K562 (cell line): ENCODE measurements around the gene DNAH8. TPM values are rescaled to one million over a fixed set of nuclear protein-coding genes. Genes with fewer than 3 reads are reported as not detected.

Experiments
- ATAC-seq: fragments of 200-7000 bp; cut with Tn5 transposase; 3 replicates; pipeline ENCODE4 v1.9.1; 2020; ENCODE audit warnings: moderate library complexity
- BruUV-seq: library from RNA; stranded (reverse); fragments of 400-500 nt; replicated peaks from 2 replicates; lab custom pipeline; 2021; lab: Mats Ljungman, UMichigan
- CTCF ChIA-PET: fragments of 300-600 bp; formaldehyde crosslinking; extraction: SDS; loops from one replicate; lab custom pipeline; 2021; ENCODE audit warnings: low intra/inter-chr PET ratio; lab: Yijun Ruan, JAX
- POLR2A ChIA-PET: fragments of 300-600, 350-650 bp; sonication (Branson Sonifier 250); formaldehyde crosslinking; extraction: SDS; loops from one replicate; lab custom pipeline; 2021; ENCODE audit warnings: antibody characterized with exemption, inconsistent platforms; lab: Yijun Ruan, JAX
- DNase-seq, 4 experiments: peaks; one replicate each; pipeline versions ENCODE4 v3.0.0 to v3.0.0-alpha.2; 2011 to 2018; ENCODE audit warnings: low spot score in 3 of 4, mixed read lengths in 3 of 4; ENCODE audit errors: extremely low read depth in 1 of 4
- FAIRE-seq: peaks from 2 replicates; lab custom pipeline; 2011; peaks lifted over from hg19 to GRCh38; lab: Jason Lieb, UNC
- H2AFZ ChIP-seq: 2 replicates; pipeline ENCODE4 v1.6.0; 2011; ENCODE audit warnings: low read depth, low read length, control low read depth, inconsistent platforms
- H3K27ac ChIP-seq: fragments of 200-600 bp; 3 replicates; pipeline ENCODE4 v1.8.0; 2011; ENCODE audit warnings: low read depth, mild to moderate bottlenecking, control low read depth, inconsistent platforms, low read length, moderate library complexity, mixed read lengths; ENCODE audit errors: extremely low read depth
- H3K27me3 ChIP-seq, 2 experiments: fragments of 300-600 bp in 1 of 2; 2 replicates in 1 of 2; 3 replicates in 1 of 2; pipeline versions ENCODE4 v1.6.0 to v1.8.0; 2011; ENCODE audit warnings: inconsistent platforms in 2 of 2, low read length in 2 of 2, mild to moderate bottlenecking in 1 of 2, mixed read lengths in 1 of 2, moderate library complexity in 1 of 2; ENCODE audit not compliant: control insufficient read depth in 2 of 2, insufficient read depth in 2 of 2
- H3K36me3 ChIP-seq: fragments of 300-600 bp; 3 replicates; pipeline ENCODE4 v1.8.0; 2011; ENCODE audit warnings: mild to moderate bottlenecking, low read length, inconsistent platforms; ENCODE audit not compliant: control insufficient read depth, insufficient read depth
- H3K4me1 ChIP-seq, 2 experiments: fragments of 200-600 bp in 1 of 2; replicated peaks in 1 of 2; 2 replicates in 1 of 2; 3 replicates in 1 of 2; pipeline versions ENCODE4 v1.5.1 to v1.8.0; 2011; ENCODE audit warnings: inconsistent platforms in 2 of 2, low read length in 2 of 2, mild to moderate bottlenecking in 1 of 2, mixed read lengths in 1 of 2, moderate library complexity in 1 of 2; ENCODE audit not compliant: control insufficient read depth in 2 of 2, insufficient read depth in 2 of 2
- H3K4me2 ChIP-seq: 2 replicates; pipeline ENCODE4 v1.6.1; 2011; ENCODE audit warnings: low read length, control low read depth, inconsistent platforms, mixed read lengths; ENCODE audit not compliant: insufficient read depth
- H3K4me3 ChIP-seq: fragments of 200-600 bp; sonication (generic), shearing (Covaris generic); 2 replicates; pipeline ENCODE4 v1.5.1; 2016; ENCODE audit warnings: control low read depth, inconsistent platforms
- H3K79me2 ChIP-seq: fragments of 200-600 bp; 3 replicates; pipeline ENCODE4 v1.8.0; 2011; ENCODE audit warnings: low read length, inconsistent platforms; ENCODE audit not compliant: control insufficient read depth, insufficient read depth
- H3K9ac ChIP-seq, 2 experiments: 2 replicates each; pipeline versions ENCODE4 v1.6.0 to v1.6.1; 2011; ENCODE audit warnings: low read depth in 2 of 2, low read length in 2 of 2, control low read depth in 1 of 2, inconsistent platforms in 1 of 2, mild to moderate bottlenecking in 1 of 2, mixed read lengths in 1 of 2; ENCODE audit not compliant: insufficient read depth in 1 of 2
- H3K9me1 ChIP-seq: one replicate; pipeline ENCODE4 v1.6.0; 2011; ENCODE audit warnings: inconsistent platforms, mild to moderate bottlenecking, low read length, moderate library complexity; ENCODE audit not compliant: control insufficient read depth, insufficient read depth
- H3K9me3 ChIP-seq: replicated peaks from 2 replicates; pipeline ENCODE4 v1.5.1; 2011; ENCODE audit warnings: low read depth, low read length, inconsistent platforms; ENCODE audit not compliant: control insufficient read depth, insufficient read depth
- H4K20me1 ChIP-seq: replicated peaks from 2 replicates; pipeline ENCODE4 v1.6.1; 2011; ENCODE audit warnings: low read length, inconsistent platforms, mixed read lengths; ENCODE audit not compliant: control insufficient read depth, insufficient read depth
- ELF2 ChIP-seq: fragments of 250-450 bp; sonication (Bioruptor Pico); IDR thresholded peaks from 2 replicates; pipeline ENCODE4 v1.5.0; 2021; ENCODE audit warnings: mild to moderate bottlenecking
- FOSL1 ChIP-seq: fragments of 200-800 bp; sonication (Bioruptor generic); conservative IDR thresholded peaks from 2 replicates; pipeline ENCODE4 v1.6.1; 2016; ENCODE audit warnings: missing genetic modification characterization, missing compliant biosample characterization
- JUND ChIP-seq, 2 experiments: IDR thresholded peaks; 2 replicates in 1 of 2; 3 replicates in 1 of 2; pipeline ENCODE4 v1.6.1; 2011; ENCODE audit warnings: borderline replicate concordance in 2 of 2, low read depth in 2 of 2, low read length in 2 of 2, improper control_type of control experiment in 1 of 2, missing biosample characterization in 1 of 2, missing genetic modification characterization in 1 of 2, missing genetic modification reagents in 1 of 2
- KHSRP ChIP-seq: fragments of 450-650 bp; IDR thresholded peaks from 2 replicates; pipeline ENCODE4 v1.6.1; 2017
- NONO ChIP-seq, 2 experiments: fragments of 200-400 bp in 1 of 2; fragments of 450-650 bp in 1 of 2; formaldehyde crosslinking in 1 of 2; IDR thresholded peaks; 2 replicates each; pipeline ENCODE4 v1.6.1; 2017; ENCODE audit warnings: low read depth in 2 of 2, mild to moderate bottlenecking in 2 of 2, moderate library complexity in 2 of 2, low read length in 1 of 2
- PTBP1 ChIP-seq: fragments of 200-400 bp; formaldehyde crosslinking; IDR thresholded peaks from 2 replicates; pipeline ENCODE4 v1.6.1; 2017; ENCODE audit warnings: low read depth, low read length
- RBM15 ChIP-seq: fragments of 200-400 bp; formaldehyde crosslinking; IDR thresholded peaks from 2 replicates; pipeline ENCODE4 v1.6.1; 2018; ENCODE audit warnings: mild to moderate bottlenecking, low read length, moderate library complexity; ENCODE audit not compliant: insufficient read depth
- SLC30A9 ChIP-seq: fragments of 250-450 bp; sonication (Bioruptor Pico); IDR thresholded peaks from 2 replicates; pipeline ENCODE4 v1.8.0; 2022; ENCODE audit warnings: mild to moderate bottlenecking, moderate library complexity
- SNIP1 ChIP-seq: fragments of 450-650 bp; IDR thresholded peaks from 2 replicates; pipeline ENCODE4 v1.7.1; 2017; ENCODE audit warnings: low read depth, mild to moderate bottlenecking
- TCF7L2 ChIP-seq: fragments of 150-350 bp; IDR thresholded peaks from 2 replicates; pipeline ENCODE4 v1.6.1; 2016; ENCODE audit warnings: low read depth, mild to moderate bottlenecking, low read length, moderate library complexity
- ZNF124 ChIP-seq: sonication (generic); formaldehyde crosslinking; IDR thresholded peaks from 2 replicates; pipeline ENCODE4 v1.8.1; 2022; ENCODE audit warnings: missing genetic modification reagents
- in situ Hi-C: fragments of 300-500 bp; cut with MboI; formaldehyde crosslinking; loops from 4 replicates; pipeline ENCODE4 v1.15.0; 2018; ENCODE audit warnings: inconsistent platforms, mixed read lengths
- intact Hi-C: fragments of 100-400 bp; cut with micrococcal nuclease; formaldehyde crosslinking; loops from 2 replicates; pipeline ENCODE4 v1.14.2; 2022
- polyA plus RNA-seq, 8 experiments: library from polyadenylated mRNA; depleted of rRNA in 4 of 8; stranded (reverse) in 5 of 8; unstranded in 3 of 8; fragments of >200 nt; fragmentation: Nextera tagmentation in 2 of 8; fragmentation: Illumina TruSeq in 1 of 8; extraction: Ambion mirVana in 2 of 8; extraction: Trizol in 1 of 8; gene quantifications; 2 replicates each; pipeline versions ENCODE4 v1.2.1 to v1.2.3, GENCODE V29; 2011 to 2014; ENCODE audit warnings: inconsistent platforms in 1 of 8, missing spikeins in 1 of 8
- total RNA-seq, 7 experiments: library from RNA; depleted of rRNA in 6 of 7; stranded (reverse); fragments of >200 nt in 6 of 7; fragmentation: Illumina TruSeq in 2 of 7; extraction: Trizol in 2 of 7; gene quantifications; 2 replicates each; pipeline versions ENCODE4 v1.2.1 to v1.2.3, GENCODE V29; 2011 to 2021; ENCODE audit warnings: low replicate concordance in 1 of 7
- TF ChIP-seq, protein P1 (sequence below): fragments of 450-650 bp; conservative IDR thresholded peaks from 2 replicates; pipeline ENCODE4 v1.6.1; 2016; ENCODE audit warnings: missing genetic modification characterization, low read depth, mild to moderate bottlenecking, missing compliant biosample characterization, moderate library complexity
- TF ChIP-seq, protein P2 (sequence below), 2 experiments: fragments of 450-650 bp in 1 of 2; sonication (generic) in 1 of 2; formaldehyde crosslinking in 1 of 2; IDR thresholded peaks; 2 replicates each; pipeline versions ENCODE4 v1.7.1 to v1.9.0; 2016 to 2022; ENCODE audit warnings: inconsistent platforms in 1 of 2, mild to moderate bottlenecking in 1 of 2, missing genetic modification reagents in 1 of 2

DNAH8 gene
- total and polyA plus RNA-seq, 9 of the 15 experiments (the other 6 are each of a cell fraction or from before 2014, with no cell fraction given), result 1.2 to 4.2 (median 2.9) TPM

DNA sequence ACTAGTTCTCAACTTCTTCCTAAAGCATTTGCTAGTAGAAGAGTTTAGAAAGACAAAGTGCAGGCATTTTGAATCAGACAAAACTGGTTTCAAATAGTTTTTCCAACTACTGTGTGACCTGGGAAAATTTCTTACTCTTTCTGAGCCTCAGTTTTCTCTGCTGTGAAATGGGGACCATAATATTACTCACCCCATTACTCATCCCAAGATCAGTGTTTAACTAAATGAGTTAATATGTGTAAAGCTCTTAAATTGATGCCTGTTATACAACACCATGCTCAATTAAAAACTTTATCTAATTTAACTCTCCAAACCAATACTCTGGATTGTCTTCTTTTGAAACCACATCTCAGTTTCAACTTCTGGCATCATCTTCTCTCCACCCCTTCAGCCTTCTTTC is 87.4 kb downstream of the DNAH8 start:
- no peaks in the 10 kb centered on the region for H3K9me3 ChIP-seq
- DNase-seq (no peak), FAIRE-seq (no peak), ATAC-seq (no peak)
- no TSS peak for BruUV-seq
- no peaks in the 10 kb centered on the region for H4K20me1 ChIP-seq
- H3K4me3 ChIP-seq, result no peak overlapping the region
- no peak overlapping the region for H3K4me2 ChIP-seq
- H2AFZ ChIP-seq, result no peak overlapping the region
- no peak overlapping the region for H3K27ac ChIP-seq
- CTCF ChIA-PET, result interaction anchor here (0.6 kb wide), 1 partner anchor 110 kb away, joined by 3 read pairs; no protein-coding TSS in a partner anchor
- in situ Hi-C loops (no loop called here), intact Hi-C loops (no loop called here)
- H3K36me3 ChIP-seq, result no peaks in the 10 kb centered on the region; the same call in 2 of the 3 replicates
- POLR2A ChIA-PET, result interaction anchor here (1.2 kb wide), 1 partner anchor 9 kb away, joined by 3 read pairs; no protein-coding TSS in a partner anchor
- no peaks in the 10 kb centered on the region for H3K27me3 ChIP-seq
- H3K9me1 ChIP-seq, result no peaks in the 10 kb centered on the region
- peaks cover 0 to 1% of the 10 kb centered on the region in 2 experiments; a peak in 2 of 5 replicates for H3K4me1 ChIP-seq
- no peak overlapping the region for H3K9ac ChIP-seq
- H3K79me2 ChIP-seq, result no peaks in the 10 kb centered on the region
- TF ChIP-seq RBM15, result no peak
- no peak for TF ChIP-seq TCF7L2
- no peak for TF ChIP-seq ZNF124 (CRISPR knock-in tag)
- TF ChIP-seq NONO (IDR thresholded peaks at IDR 0.05; ENCODE audit: low read depth in 2 of 2, low read length in 1 of 2), result no peak
- TF ChIP-seq, protein P1, sequence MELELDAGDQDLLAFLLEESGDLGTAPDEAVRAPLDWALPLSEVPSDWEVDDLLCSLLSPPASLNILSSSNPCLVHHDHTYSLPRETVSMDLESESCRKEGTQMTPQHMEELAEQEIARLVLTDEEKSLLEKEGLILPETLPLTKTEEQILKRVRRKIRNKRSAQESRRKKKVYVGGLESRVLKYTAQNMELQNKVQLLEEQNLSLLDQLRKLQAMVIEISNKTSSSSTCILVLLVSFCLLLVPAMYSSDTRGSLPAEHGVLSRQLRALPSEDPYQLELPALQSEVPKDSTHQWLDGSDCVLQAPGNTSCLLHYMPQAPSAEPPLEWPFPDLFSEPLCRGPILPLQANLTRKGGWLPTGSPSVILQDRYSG (tag), result no peak
- TF ChIP-seq JUND (IDR thresholded peaks at IDR 0.05; ENCODE audit: borderline replicate concordance, low read depth, low read length), result no peak
- TF ChIP-seq JUND (tag; IDR thresholded peaks at IDR 0.05; ENCODE audit: borderline replicate concordance, low read depth, low read length), result peak; percentile 37; the same call in 1 of the 3 replicates
- TF ChIP-seq, protein P2, sequence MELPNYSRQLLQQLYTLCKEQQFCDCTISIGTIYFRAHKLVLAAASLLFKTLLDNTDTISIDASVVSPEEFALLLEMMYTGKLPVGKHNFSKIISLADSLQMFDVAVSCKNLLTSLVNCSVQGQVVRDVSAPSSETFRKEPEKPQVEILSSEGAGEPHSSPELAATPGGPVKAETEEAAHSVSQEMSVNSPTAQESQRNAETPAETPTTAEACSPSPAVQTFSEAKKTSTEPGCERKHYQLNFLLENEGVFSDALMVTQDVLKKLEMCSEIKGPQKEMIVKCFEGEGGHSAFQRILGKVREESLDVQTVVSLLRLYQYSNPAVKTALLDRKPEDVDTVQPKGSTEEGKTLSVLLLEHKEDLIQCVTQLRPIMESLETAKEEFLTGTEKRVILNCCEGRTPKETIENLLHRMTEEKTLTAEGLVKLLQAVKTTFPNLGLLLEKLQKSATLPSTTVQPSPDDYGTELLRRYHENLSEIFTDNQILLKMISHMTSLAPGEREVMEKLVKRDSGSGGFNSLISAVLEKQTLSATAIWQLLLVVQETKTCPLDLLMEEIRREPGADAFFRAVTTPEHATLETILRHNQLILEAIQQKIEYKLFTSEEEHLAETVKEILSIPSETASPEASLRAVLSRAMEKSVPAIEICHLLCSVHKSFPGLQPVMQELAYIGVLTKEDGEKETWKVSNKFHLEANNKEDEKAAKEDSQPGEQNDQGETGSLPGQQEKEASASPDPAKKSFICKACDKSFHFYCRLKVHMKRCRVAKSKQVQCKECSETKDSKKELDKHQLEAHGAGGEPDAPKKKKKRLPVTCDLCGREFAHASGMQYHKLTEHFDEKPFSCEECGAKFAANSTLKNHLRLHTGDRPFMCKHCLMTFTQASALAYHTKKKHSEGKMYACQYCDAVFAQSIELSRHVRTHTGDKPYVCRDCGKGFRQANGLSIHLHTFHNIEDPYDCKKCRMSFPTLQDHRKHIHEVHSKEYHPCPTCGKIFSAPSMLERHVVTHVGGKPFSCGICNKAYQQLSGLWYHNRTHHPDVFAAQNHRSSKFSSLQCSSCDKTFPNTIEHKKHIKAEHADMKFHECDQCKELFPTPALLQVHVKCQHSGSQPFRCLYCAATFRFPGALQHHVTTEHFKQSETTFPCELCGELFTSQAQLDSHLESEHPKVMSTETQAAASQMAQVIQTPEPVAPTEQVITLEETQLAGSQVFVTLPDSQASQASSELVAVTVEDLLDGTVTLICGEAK (IDR thresholded peaks at IDR 0.05), result no peak
- TF ChIP-seq, protein P2 (CRISPR knock-in tag; IDR thresholded peaks at IDR 0.05), result no peak
- no peak for TF ChIP-seq KHSRP
- no peak for TF ChIP-seq ELF2 (CRISPR knock-in tag)
- TF ChIP-seq FOSL1 (tag), result peak; percentile 68
- TF ChIP-seq PTBP1, result no peak
- TF ChIP-seq SNIP1, result no peak
- no peak for TF ChIP-seq SLC30A9 (CRISPR knock-in tag)
